PC-3 (cell line): ENCODE results near the gene RNF181.

Source experiments
- EZH2 ChIP-seq: fragments of 300-600 bp; sonication (generic); IDR thresholded peaks from one replicate; pipeline ENCODE4 v1.6.1; 2017; ENCODE audit warnings: antibody characterized with exemption, mild to moderate bottlenecking, low read length; ENCODE audit not compliant: unreplicated experiment
- EZH2phosphoT487 ChIP-seq: fragments of 300-600 bp; sonication (generic); IDR thresholded peaks from 2 replicates; pipeline ENCODE4 v1.6.1; 2018; ENCODE audit warnings: mild to moderate bottlenecking, antibody characterized with exemption, low read length, borderline replicate concordance
- TF ChIP-seq, protein P1 (sequence below): fragments of 300-600 bp; sonication (generic); conservative IDR thresholded peaks from 2 replicates; pipeline ENCODE4 v1.5.1; 2017; ENCODE audit warnings: antibody characterized with exemption, low read depth, mild to moderate bottlenecking, low read length

DNA sequence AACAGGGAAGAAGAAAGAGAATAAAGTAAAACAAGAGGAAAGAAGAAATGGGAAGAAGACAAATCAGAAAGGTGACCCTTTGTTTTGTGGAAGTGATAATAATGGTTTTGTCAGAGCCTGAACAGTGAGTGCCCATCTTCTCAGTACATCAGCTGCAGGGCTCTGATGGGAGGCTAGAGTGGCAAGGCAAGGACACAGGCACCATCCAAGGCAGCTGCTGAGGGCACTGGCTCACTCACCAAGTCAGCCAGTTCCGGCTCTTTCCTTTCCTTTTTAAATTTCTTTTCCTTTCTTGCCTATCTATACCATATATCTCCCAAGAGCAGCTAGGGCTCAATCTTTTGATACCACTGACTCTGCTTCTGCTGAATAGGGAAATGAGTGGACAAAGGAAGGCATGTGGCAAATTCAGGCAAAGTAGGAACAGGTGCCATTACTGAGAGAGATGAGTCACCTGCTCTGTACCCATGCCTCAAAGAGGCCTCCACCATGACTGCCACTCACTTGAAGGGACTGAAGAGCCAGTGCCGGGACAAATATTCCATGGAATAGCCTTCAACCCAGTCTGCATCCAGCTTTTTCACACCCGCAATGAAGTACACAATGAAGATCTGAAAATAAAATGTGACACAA lies 40.4 kb upstream of the RNF181 start:
- TF ChIP-seq, protein P1, sequence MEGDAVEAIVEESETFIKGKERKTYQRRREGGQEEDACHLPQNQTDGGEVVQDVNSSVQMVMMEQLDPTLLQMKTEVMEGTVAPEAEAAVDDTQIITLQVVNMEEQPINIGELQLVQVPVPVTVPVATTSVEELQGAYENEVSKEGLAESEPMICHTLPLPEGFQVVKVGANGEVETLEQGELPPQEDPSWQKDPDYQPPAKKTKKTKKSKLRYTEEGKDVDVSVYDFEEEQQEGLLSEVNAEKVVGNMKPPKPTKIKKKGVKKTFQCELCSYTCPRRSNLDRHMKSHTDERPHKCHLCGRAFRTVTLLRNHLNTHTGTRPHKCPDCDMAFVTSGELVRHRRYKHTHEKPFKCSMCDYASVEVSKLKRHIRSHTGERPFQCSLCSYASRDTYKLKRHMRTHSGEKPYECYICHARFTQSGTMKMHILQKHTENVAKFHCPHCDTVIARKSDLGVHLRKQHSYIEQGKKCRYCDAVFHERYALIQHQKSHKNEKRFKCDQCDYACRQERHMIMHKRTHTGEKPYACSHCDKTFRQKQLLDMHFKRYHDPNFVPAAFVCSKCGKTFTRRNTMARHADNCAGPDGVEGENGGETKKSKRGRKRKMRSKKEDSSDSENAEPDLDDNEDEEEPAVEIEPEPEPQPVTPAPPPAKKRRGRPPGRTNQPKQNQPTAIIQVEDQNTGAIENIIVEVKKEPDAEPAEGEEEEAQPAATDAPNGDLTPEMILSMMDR, result no peak
- TF ChIP-seq EZH2 (no peak), EZH2phosphoT487 (no peak)
